Measurements from ENCODE around the gene DISP3.

The DISP3 gene

GRCh38 chr1:11492235-11492634 is 13.3 kb downstream of the DISP3 start:
- H3K23ac ChIP-seq (ENCODE audit: low read depth, low read length, poor library complexity): no peak overlapping the region
- no peak for DNase-seq (ENCODE audit: low spot score)
- H3K4ac ChIP-seq (ENCODE audit: low read length): no peak overlapping the region
- no peak overlapping the region for H3K14ac ChIP-seq (ENCODE audit: low read length)
- no peak overlapping the region for H3K18ac ChIP-seq (ENCODE audit: low read length)
- H2BK5ac ChIP-seq (ENCODE audit: low read length): no peak overlapping the region
- H3K4me2 ChIP-seq (ENCODE audit: insufficient read depth, low read length, poor library complexity, severe bottlenecking): no peak overlapping the region
- no peak overlapping the region for H4K8ac ChIP-seq (ENCODE audit: low read depth, low read length)
- WGBS, 2 donors (ENCODE audit: extremely low coverage in 2 of 2, insufficient read length in 2 of 2, insufficient replicate concordance in 1 of 2): no CpG with 5 or more reads among the region's 7 CpGs
- no peak overlapping the region for H3K27ac ChIP-seq (replicated peaks; ENCODE audit: low read length)
- peaks cover 0 to 15% of the 10 kb centered on the region in 2 donors for H3K4me1 ChIP-seq (ENCODE audit: control insufficient read depth in 2 of 2, insufficient read depth in 1 of 2, low read depth in 1 of 2, low read length in 2 of 2)
- H3K9me3 ChIP-seq (replicated peaks in 1 of 2; ENCODE audit: control insufficient read depth in 2 of 2, insufficient read depth in 1 of 2, low read depth in 1 of 2, low read length in 2 of 2): peaks cover 0 to 3% of the 10 kb centered on the region in 2 donors
- no peaks in the 10 kb centered on the region for H3K79me1 ChIP-seq (ENCODE audit: low read depth, low read length)
- no peak overlapping the region for H2BK120ac ChIP-seq (ENCODE audit: low read depth, low read length)
- H2AFZ ChIP-seq (ENCODE audit: low read length): no peak overlapping the region
- no peak overlapping the region for H3K4me3 ChIP-seq (ENCODE audit: low read length in 2 of 2)
- H2BK15ac ChIP-seq (ENCODE audit: low read length): no peak overlapping the region
- no peaks in the 10 kb centered on the region for H3K27me3 ChIP-seq (ENCODE audit: control insufficient read depth in 3 of 3, insufficient read depth in 3 of 3, low read depth in 1 of 3, low read length in 3 of 3)
- H3K36me3 ChIP-seq (replicated peaks in 1 of 2; ENCODE audit: control insufficient read depth in 2 of 2, insufficient read depth in 2 of 2, low read length in 2 of 2): no peaks in the 10 kb centered on the region
- no peak overlapping the region for H2BK12ac ChIP-seq (ENCODE audit: low read length)
- no peak overlapping the region for H3K9ac ChIP-seq (ENCODE audit: low read depth, low read length, poor library complexity)
- no peak overlapping the region for H2AK5ac ChIP-seq (ENCODE audit: low read depth, low read length)
- no peak overlapping the region for H4K91ac ChIP-seq (ENCODE audit: low read depth, low read length, poor library complexity)

GRCh38 chr1:11493972-11494655 is 15.2 kb downstream of the DISP3 start:
- H3K4me1 ChIP-seq (ENCODE audit: control insufficient read depth in 2 of 2, insufficient read depth in 1 of 2, low read depth in 1 of 2, low read length in 2 of 2): peaks cover 3 to 25% of the 10 kb centered on the region in 2 donors
- no peak overlapping the region for H2AK5ac ChIP-seq (ENCODE audit: low read depth, low read length)
- H3K9ac ChIP-seq (ENCODE audit: low read depth, low read length, poor library complexity): no peak overlapping the region
- H3K27ac ChIP-seq (replicated peaks; ENCODE audit: low read length): no peak overlapping the region
- H3K4me2 ChIP-seq (ENCODE audit: insufficient read depth, low read length, poor library complexity, severe bottlenecking): no peak overlapping the region
- no peak overlapping the region for H2BK5ac ChIP-seq (ENCODE audit: low read length)
- no peak overlapping the region for H4K8ac ChIP-seq (ENCODE audit: low read depth, low read length)
- DNase-seq (ENCODE audit: low spot score): no peak
- no CpG with 5 or more reads among the region's 9 CpGs for WGBS, 2 donors (ENCODE audit: extremely low coverage in 2 of 2, insufficient read length in 2 of 2, insufficient replicate concordance in 1 of 2)
- no peak overlapping the region for H2BK15ac ChIP-seq (ENCODE audit: low read length)
- H3K23ac ChIP-seq (ENCODE audit: low read depth, low read length, poor library complexity): no peak overlapping the region
- no peak overlapping the region for H3K18ac ChIP-seq (ENCODE audit: low read length)
- H3K36me3 ChIP-seq (replicated peaks in 1 of 2; ENCODE audit: control insufficient read depth in 2 of 2, insufficient read depth in 2 of 2, low read length in 2 of 2): no peaks in the 10 kb centered on the region
- H3K4ac ChIP-seq (ENCODE audit: low read length): no peak overlapping the region
- no peaks in the 10 kb centered on the region for H3K79me1 ChIP-seq (ENCODE audit: low read depth, low read length)
- H4K91ac ChIP-seq (ENCODE audit: low read depth, low read length, poor library complexity): no peak overlapping the region
- H2BK12ac ChIP-seq (ENCODE audit: low read length): no peak overlapping the region
- no peak overlapping the region for H3K14ac ChIP-seq (ENCODE audit: low read length)
- H3K27me3 ChIP-seq (ENCODE audit: control insufficient read depth in 3 of 3, insufficient read depth in 3 of 3, low read depth in 1 of 3, low read length in 3 of 3): no peaks in the 10 kb centered on the region
- no peak overlapping the region for H2BK120ac ChIP-seq (ENCODE audit: low read depth, low read length)
- H3K4me3 ChIP-seq (ENCODE audit: low read length in 2 of 2): no peak overlapping the region
- no peak overlapping the region for H2AFZ ChIP-seq (ENCODE audit: low read length)
- peaks cover 0 to 3% of the 10 kb centered on the region in 2 donors for H3K9me3 ChIP-seq (replicated peaks in 1 of 2; ENCODE audit: control insufficient read depth in 2 of 2, insufficient read depth in 1 of 2, low read depth in 1 of 2, low read length in 2 of 2)

- Histone ChIP-seq H3K9me3 (replicated peaks in 1 of 2; ENCODE audit: control insufficient read depth in 2 of 2, insufficient read depth in 1 of 2, low read depth in 1 of 2, low read length in 2 of 2) (peaks cover 0 to 3% of the 10 kb centered on the region in 2 donors), H3K27ac (replicated peaks; ENCODE audit: low read length) (no peak overlapping the region), H3K4me3 (ENCODE audit: low read length in 2 of 2) (no peak overlapping the region), H4K8ac (ENCODE audit: low read depth, low read length) (no peak overlapping the region), H3K36me3 (replicated peaks in 1 of 2; ENCODE audit: control insufficient read depth in 2 of 2, insufficient read depth in 2 of 2, low read length in 2 of 2) (no peaks in the 10 kb centered on the region), H3K18ac (ENCODE audit: low read length) (no peak overlapping the region), H3K4me2 (ENCODE audit: insufficient read depth, low read length, poor library complexity, severe bottlenecking) (no peak overlapping the region), H2AFZ (ENCODE audit: low read length) (no peak overlapping the region), H2BK120ac (ENCODE audit: low read depth, low read length) (no peak overlapping the region), H2AK5ac (ENCODE audit: low read depth, low read length) (no peak overlapping the region), H3K79me1 (ENCODE audit: low read depth, low read length) (no peaks in the 10 kb centered on the region), H3K27me3 (ENCODE audit: control insufficient read depth in 3 of 3, insufficient read depth in 3 of 3, low read depth in 1 of 3, low read length in 3 of 3) (no peaks in the 10 kb centered on the region), H2BK15ac (ENCODE audit: low read length) (no peak overlapping the region), H4K91ac (ENCODE audit: low read depth, low read length, poor library complexity) (no peak overlapping the region), H3K9ac (ENCODE audit: low read depth, low read length, poor library complexity) (no peak overlapping the region), H3K4me1 (ENCODE audit: control insufficient read depth in 2 of 2, insufficient read depth in 1 of 2, low read depth in 1 of 2, low read length in 2 of 2) (peaks cover 8 to 27% of the 10 kb centered on the region in 2 donors), H2BK5ac (ENCODE audit: low read length) (no peak overlapping the region), H3K4ac (ENCODE audit: low read length) (no peak overlapping the region), H3K14ac (ENCODE audit: low read length) (no peak overlapping the region), H3K23ac (ENCODE audit: low read depth, low read length, poor library complexity) (no peak overlapping the region), H2BK12ac (ENCODE audit: low read length) (no peak overlapping the region)
- WGBS, 2 donors (ENCODE audit: extremely low coverage in 2 of 2, insufficient read length in 2 of 2, insufficient replicate concordance in 1 of 2): no CpG with 5 or more reads among the region's 3 CpGs
- DNase-seq (ENCODE audit: low spot score): no peak
Observed at GRCh38 chr1:11494771-11495170, 15.8 kb downstream of the DISP3 start.

- no peaks in the 10 kb centered on the region for H3K79me1 ChIP-seq (ENCODE audit: low read depth, low read length)
Observed at GRCh38 chr1:11495579-11495978, 16.6 kb downstream of the DISP3 start.

More at GRCh38 chr1:11495579-11495978, 16.6 kb downstream of the DISP3 start:
- no peak overlapping the region for H2BK5ac ChIP-seq (ENCODE audit: low read length)
- H4K8ac ChIP-seq (ENCODE audit: low read depth, low read length): no peak overlapping the region
- H2BK15ac ChIP-seq (ENCODE audit: low read length): no peak overlapping the region
- H3K18ac ChIP-seq (ENCODE audit: low read length): no peak overlapping the region
- H3K36me3 ChIP-seq (replicated peaks in 1 of 2; ENCODE audit: control insufficient read depth in 2 of 2, insufficient read depth in 2 of 2, low read length in 2 of 2): no peaks in the 10 kb centered on the region
- no peak overlapping the region for H3K4ac ChIP-seq (ENCODE audit: low read length)
- no CpG with 5 or more reads among the region's 3 CpGs for WGBS, 2 donors (ENCODE audit: extremely low coverage in 2 of 2, insufficient read length in 2 of 2, insufficient replicate concordance in 1 of 2)
- no peak overlapping the region for H2BK120ac ChIP-seq (ENCODE audit: low read depth, low read length)
- H3K27ac ChIP-seq (replicated peaks; ENCODE audit: low read length): no peak overlapping the region
- H2BK12ac ChIP-seq (ENCODE audit: low read length): no peak overlapping the region
- no peak overlapping the region for H3K14ac ChIP-seq (ENCODE audit: low read length)
- peaks cover 0 to 3% of the 10 kb centered on the region in 2 donors for H3K9me3 ChIP-seq (replicated peaks in 1 of 2; ENCODE audit: control insufficient read depth in 2 of 2, insufficient read depth in 1 of 2, low read depth in 1 of 2, low read length in 2 of 2)
- H3K4me3 ChIP-seq (ENCODE audit: low read length in 2 of 2): no peak overlapping the region
- H4K91ac ChIP-seq (ENCODE audit: low read depth, low read length, poor library complexity): no peak overlapping the region
- peaks cover 12 to 32% of the 10 kb centered on the region in 2 donors for H3K4me1 ChIP-seq (ENCODE audit: control insufficient read depth in 2 of 2, insufficient read depth in 1 of 2, low read depth in 1 of 2, low read length in 2 of 2)
- no peak overlapping the region for H3K23ac ChIP-seq (ENCODE audit: low read depth, low read length, poor library complexity)
- DNase-seq (ENCODE audit: low spot score): no peak
- no peak overlapping the region for H2AK5ac ChIP-seq (ENCODE audit: low read depth, low read length)
- H2AFZ ChIP-seq (ENCODE audit: low read length): no peak overlapping the region
- H3K27me3 ChIP-seq (ENCODE audit: control insufficient read depth in 3 of 3, insufficient read depth in 3 of 3, low read depth in 1 of 3, low read length in 3 of 3): no peaks in the 10 kb centered on the region
- no peak overlapping the region for H3K9ac ChIP-seq (ENCODE audit: low read depth, low read length, poor library complexity)
- no peak overlapping the region for H3K4me2 ChIP-seq (ENCODE audit: insufficient read depth, low read length, poor library complexity, severe bottlenecking)
